ENCODE results near the gene MARCHF2. TPM values are rescaled to one million over a fixed set of nuclear protein-coding genes. Genes with fewer than 3 reads are reported as not detected.

The MARCHF2 gene
- total and polyA plus RNA-seq, 2 donors (not counting 3 experiments of a cell fraction or from before 2014, with no cell fraction given): 43.5 to 91.9 TPM

DNA sequence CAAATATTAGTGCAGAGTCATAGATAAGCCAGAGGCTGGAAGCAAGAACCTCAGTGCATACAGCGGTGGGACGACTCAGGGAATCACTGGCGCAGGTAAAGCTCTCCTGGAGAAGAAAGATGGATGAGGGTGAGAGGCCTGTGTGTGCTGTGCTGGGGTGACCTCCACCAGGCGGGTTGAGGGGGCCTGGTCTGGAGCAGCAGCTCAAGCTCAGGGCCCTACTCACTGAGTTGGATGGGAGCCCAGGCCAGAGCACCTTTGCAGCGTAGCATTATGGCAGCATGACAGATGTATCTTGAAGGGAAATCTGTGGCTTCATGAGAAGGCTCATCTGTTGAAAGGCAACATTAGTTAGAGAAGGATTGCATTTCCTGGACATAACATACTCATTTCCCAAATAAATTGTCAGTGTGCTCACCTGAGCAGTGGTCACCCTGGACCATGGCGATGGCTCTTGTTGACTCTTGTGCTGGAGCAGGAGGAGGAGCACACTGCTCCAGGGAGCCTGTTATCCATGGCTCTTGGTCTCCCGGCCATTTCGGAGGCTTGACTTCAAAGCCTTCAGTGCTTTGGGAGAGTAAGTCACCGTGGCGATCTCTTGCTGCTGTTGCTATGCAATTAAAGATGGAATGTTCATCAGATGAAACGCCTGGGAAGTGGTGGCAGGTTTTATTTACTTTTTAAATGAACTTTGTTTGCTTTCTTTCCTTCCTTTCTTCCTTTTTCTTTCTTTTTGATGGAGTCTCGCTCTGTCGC lies 56.7 kb downstream of the MARCHF2 start:
- peaks cover 61% of the 10 kb centered on the region for H3K79me2 ChIP-seq (ENCODE audit: control insufficient read depth, insufficient read depth, low read length)
- intact Hi-C loops (cut with micrococcal nuclease): no loop called here
- no peak overlapping the region for H2AFZ ChIP-seq (ENCODE audit: low read depth, low read length)
- dilution Hi-C loops (cut with MboI; ENCODE audit: extremely low pct_ligation_motif_present, low sequenced_read_pairs): no loop called here
- POLR2A ChIA-PET: no interaction called here
- DNase-seq (ENCODE audit: low read depth, low spot score): no peak
- no peak overlapping the region for H3K9ac ChIP-seq (replicated peaks; ENCODE audit: extremely low read depth, insufficient read depth, low read length)
- no peaks in the 10 kb centered on the region for H3K27me3 ChIP-seq (ENCODE audit: control insufficient read depth in 2 of 2, insufficient read depth in 2 of 2, low read length in 2 of 2)
- peaks cover 56 to 65% of the 10 kb centered on the region in 2 experiments for H3K36me3 ChIP-seq (ENCODE audit: control insufficient read depth in 2 of 2, extremely low read depth in 1 of 2, insufficient read depth in 2 of 2, low read length in 2 of 2)
- no peak overlapping the region for H3K27ac ChIP-seq (ENCODE audit: insufficient read depth, low read depth, low read length)
- no peak overlapping the region for H3K4me3 ChIP-seq (replicated peaks in 1 of 3; ENCODE audit: insufficient read depth in 1 of 3, low read depth in 1 of 3, low read length in 3 of 3)
- BruUV-seq (replicated peaks): no TSS peak
- CTCF ChIA-PET: interaction anchor here (0.6 to 1.8 kb wide), 5 partner anchors 10 to 66 kb away, joined by 3 to 5 read pairs (median 3); partner anchors contain the start of gene MARCHF2
- peaks cover 5% of the 10 kb centered on the region for H4K20me1 ChIP-seq (replicated peaks; ENCODE audit: control insufficient read depth, extremely low read depth, insufficient read depth, low read length)
- no peak for FAIRE-seq
- TF ChIP-seq MYC (IDR thresholded peaks at IDR 0.05; ENCODE audit: low read depth, low read length): no peak
- no peak for TF ChIP-seq FOS (IDR thresholded peaks at IDR 0.05; ENCODE audit: borderline replicate concordance, insufficient read depth, low read length)
- no peak for TF ChIP-seq POLR2A (IDR thresholded peaks at IDR 0.05; ENCODE audit: low read depth, low read length)
- TF ChIP-seq, protein P1, sequence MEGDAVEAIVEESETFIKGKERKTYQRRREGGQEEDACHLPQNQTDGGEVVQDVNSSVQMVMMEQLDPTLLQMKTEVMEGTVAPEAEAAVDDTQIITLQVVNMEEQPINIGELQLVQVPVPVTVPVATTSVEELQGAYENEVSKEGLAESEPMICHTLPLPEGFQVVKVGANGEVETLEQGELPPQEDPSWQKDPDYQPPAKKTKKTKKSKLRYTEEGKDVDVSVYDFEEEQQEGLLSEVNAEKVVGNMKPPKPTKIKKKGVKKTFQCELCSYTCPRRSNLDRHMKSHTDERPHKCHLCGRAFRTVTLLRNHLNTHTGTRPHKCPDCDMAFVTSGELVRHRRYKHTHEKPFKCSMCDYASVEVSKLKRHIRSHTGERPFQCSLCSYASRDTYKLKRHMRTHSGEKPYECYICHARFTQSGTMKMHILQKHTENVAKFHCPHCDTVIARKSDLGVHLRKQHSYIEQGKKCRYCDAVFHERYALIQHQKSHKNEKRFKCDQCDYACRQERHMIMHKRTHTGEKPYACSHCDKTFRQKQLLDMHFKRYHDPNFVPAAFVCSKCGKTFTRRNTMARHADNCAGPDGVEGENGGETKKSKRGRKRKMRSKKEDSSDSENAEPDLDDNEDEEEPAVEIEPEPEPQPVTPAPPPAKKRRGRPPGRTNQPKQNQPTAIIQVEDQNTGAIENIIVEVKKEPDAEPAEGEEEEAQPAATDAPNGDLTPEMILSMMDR (IDR thresholded peaks at IDR 0.05; ENCODE audit: extremely low read depth in 1 of 2, insufficient read depth in 1 of 2, low read depth in 1 of 2, low read length in 2 of 2): no peak
- no peak for TF ChIP-seq EZH2 (IDR thresholded peaks at IDR 0.05; ENCODE audit: borderline replicate concordance, low read depth, low read length, severe bottlenecking)
- no peak for TF ChIP-seq POLR2AphosphoS5 (IDR thresholded peaks at IDR 0.05; ENCODE audit: insufficient read depth, low read depth, low read length)
- no peak for TF ChIP-seq JUN (IDR thresholded peaks at IDR 0.05; ENCODE audit: borderline replicate concordance, insufficient read depth, insufficient read length, low read depth)
- no peak for TF ChIP-seq MAX (IDR thresholded peaks at IDR 0.05; ENCODE audit: insufficient read depth, insufficient read length)
- TF ChIP-seq GATA2 (IDR thresholded peaks at IDR 0.05; ENCODE audit: insufficient read depth, insufficient read length, low read depth, low read length): no peak
- H3K4me2 ChIP-seq (ENCODE audit: insufficient read depth, low read length): no peak overlapping the region
- H3K4me1 ChIP-seq (ENCODE audit: control insufficient read depth, extremely low read depth, insufficient read depth, low read length): no peaks in the 10 kb centered on the region
- H3K9me1 ChIP-seq (replicated peaks; ENCODE audit: control insufficient read depth, extremely low read depth, insufficient read depth, low read length): no peaks in the 10 kb centered on the region
- H3K9me3 ChIP-seq (replicated peaks; ENCODE audit: control insufficient read depth, insufficient read depth, low read length): no peaks in the 10 kb centered on the region
